ENCODE measurements around the gene CAMK4. TPM values are rescaled to one million over a fixed set of nuclear protein-coding genes. Genes with fewer than 3 reads are reported as not detected.

Gene CAMK4
- total RNA-seq, 1 donor from 2014 or later: 106 TPM

DNA sequence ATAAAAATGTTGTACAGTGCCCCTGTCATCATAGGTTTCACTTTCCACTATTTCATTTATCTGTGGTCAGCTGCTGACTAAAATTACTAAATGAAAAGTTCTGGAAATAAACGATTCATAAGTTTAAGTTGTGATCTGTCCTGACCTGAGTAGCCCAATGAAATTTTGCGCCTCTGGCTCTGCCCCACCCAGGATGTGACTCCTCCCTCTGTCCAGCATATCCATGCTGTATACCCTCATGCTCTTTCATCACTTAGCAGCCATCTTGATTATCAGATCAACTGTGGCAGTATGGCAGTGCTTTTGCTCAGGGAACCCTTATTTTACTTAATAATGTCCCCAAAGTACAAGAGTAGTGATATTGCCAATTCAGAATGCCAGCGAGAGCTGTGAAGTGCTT, 190.9 kb downstream of the CAMK4 start:
- intact Hi-C loops (cut with micrococcal nuclease): no loop called here

DNA sequence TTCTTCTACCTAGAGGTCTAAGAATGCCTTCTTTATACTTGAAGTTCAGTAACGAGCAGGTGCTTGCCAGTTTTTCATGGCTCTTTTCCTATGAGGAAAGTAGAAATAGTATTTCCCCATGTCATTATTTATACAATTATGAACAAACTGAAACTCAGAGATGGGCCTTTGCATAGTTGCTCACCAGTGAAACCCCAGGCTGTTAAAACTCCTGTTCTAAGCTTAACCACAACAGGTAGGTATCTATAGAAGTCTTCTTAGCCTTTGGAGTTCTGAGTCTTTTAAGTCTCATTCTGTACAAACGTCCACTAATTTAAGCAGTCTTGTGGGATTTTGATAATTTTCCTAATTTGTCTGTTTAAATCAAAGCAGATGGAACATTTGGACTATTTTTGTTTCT, 198.1 kb downstream of the CAMK4 start:
- intact Hi-C loops (cut with micrococcal nuclease): no loop called here

DNA sequence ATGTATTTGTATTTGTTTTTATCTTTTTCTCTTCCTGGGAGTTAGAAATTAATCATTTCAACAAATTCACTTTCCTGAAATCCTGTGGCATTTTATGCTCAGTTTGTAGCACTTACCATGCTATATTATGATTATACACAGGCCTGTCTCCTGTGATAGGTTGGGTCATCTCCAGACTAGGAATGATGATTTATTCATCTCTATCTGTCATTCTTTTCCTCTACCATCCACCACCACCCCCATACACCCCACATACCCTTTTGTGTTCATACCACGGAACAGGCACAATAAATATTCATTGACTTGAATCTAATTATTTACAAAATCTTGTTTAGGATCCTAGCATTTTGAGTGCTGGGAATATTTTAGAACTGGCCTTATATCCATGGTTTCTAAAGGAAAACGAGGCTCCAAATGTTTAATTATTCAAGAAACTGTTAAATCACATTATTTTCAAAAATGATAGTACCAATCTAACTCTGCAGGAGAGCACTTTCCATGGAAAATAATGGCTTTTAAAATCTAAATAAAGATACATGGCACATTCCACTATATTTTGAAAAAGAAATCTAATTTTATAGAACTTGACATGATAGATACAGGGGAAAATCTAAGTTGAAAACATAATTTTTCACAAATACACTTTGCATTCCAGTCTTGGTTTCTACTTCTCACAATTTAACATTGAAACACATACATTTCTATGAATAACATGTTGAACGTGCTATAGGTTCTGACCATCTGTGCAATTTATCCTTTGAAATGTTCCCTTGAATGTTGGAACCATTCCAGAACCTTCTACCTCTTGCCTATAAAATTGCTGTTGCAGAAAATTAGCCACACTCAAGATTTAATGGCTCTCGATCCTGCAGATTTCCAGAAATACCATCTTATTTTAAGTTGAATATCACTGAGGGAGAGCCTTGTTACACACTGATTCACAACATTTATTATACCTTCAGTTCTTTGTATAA, 198.8 kb downstream of the CAMK4 start:
- intact Hi-C loops (cut with micrococcal nuclease): no loop called here

DNA sequence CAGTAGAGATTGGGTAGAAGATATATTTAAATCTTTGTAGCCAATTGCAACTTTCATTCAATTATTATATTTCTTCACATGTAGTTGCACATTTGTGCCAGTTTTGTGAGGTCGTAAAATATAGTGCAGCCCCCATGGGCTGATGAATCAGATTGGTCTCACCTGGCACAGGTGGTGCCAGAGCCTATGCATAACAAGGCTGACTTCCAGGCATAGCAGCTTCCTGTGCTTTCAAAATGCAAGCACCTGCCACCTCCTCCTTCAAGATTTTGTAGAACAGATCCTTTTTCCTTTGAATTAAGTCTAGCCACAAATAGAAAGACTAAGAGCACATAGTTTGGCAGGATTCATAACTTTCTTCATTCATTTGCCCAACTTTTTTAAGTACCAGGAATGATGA, 201.0 kb downstream of the CAMK4 start:
- intact Hi-C loops (cut with micrococcal nuclease): no loop called here

DNA sequence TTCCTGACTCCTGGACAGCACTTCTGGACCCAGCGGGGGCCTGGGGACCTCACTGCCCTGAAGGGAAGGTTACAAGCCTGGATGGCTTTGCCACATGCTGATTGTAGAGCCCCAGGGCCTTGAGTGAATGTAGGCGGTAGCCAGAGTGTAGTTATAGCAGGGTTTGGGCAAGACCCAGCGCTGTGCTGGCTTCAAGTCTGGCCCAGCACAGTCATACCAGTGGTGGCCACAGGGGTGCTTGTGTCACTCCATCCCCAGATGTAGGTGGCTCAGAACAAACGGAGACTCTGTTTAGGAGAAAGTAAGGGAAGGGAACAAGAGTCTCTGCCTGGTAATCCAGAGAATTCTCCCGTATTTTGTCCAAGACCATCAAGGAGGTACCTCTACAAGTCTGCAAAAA, 203.6 kb downstream of the CAMK4 start:
- intact Hi-C loops (cut with micrococcal nuclease): no loop called here

DNA sequence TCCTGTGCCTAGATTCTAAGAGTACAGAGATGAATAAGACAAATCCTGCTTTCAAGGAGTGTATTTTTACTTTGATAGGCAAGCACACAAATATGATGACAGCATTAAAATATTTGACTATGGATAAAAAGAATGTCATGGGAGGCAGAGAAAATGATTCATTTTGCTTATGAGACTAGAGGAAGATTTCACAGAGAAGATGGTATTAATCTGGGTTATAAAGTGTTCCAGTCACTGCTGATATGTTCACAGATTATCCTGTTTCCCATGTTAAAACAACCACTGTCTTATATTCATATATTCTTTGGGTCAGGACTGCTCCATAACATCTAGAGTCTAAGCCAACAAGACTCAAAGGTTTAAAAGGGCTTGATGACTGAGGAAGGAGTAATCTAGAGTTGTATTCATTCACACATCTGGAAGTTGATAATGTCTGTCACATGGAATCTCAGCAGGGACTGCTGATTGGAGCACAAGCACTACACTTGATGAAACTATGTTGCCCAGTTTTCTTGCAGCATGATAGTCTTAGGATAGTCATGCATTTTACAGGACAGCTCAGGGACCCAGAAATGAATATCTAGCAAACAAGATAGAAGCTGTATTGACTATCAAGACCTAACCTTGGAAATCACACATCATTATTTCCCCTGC, 208.8 kb downstream of the CAMK4 start:
- intact Hi-C loops (cut with micrococcal nuclease): no loop called here

DNA sequence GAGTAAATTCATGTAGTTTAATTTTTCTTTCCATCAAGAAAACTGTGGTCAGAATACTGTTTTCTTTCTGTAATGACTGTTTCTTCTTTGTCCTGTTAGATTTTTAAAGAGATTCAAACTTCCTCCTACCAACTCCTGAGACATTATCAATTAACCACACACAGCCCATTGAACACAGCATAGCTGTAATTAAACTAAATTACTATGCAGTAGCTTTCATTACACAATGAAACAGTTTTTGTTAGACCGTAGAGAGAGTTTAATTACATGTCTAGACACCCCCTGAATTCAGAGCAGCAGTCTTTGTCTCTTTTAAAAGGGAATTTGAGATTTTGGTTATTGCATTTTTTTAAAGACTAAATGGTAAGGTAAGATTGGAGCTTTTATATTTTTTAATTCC, 210.6 kb downstream of the CAMK4 start:
- intact Hi-C loops (cut with micrococcal nuclease): no loop called here

DNA sequence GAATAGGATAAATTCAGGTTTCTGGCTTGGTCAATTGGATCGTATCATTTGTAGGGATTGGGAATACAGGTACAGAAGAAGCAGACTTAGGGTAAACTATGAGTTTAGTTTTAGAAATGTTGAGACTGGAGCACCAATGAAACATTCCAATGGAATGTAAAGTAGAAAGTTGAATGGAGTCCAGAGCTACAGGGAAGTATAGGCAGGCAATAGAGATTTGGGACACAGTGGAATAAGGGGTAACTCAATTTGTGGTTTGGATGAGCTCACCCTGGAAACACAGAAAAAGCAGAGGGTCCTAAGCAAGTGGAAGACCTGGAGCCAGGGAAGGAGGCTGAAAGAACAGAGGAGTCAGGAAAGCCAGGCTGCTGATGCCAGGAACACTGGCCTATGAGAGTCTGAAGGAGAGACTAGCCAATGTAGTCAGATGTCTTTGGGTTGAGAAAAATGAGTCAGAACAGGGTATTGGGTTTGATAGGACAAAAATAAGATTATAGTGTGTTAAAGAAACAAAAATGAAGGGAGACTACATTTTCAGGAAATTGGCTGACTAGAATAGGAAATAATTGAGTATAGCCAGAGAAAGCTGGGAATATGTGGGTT, 215.4 kb downstream of the CAMK4 start:
- intact Hi-C loops (cut with micrococcal nuclease): no loop called here

DNA sequence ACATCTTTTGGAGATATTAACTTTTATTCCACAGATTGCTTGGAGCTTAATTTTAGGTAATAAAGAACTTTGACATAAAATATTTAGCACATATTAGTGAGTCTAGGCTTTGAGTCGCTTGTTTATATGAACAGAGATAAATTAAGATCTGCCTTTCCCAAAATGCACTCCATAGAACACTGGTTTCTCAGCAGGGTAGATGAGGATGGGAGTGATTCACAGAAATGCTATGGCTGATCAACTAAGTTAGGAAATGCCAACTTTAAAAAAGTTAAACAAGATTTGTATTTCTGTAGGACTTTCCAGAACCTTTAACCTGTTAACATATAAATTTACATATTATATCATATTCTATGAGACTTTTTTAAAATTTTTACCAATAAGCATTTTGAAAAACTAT, 222.9 kb downstream of the CAMK4 start:
- intact Hi-C loops (cut with micrococcal nuclease): no loop called here

DNA sequence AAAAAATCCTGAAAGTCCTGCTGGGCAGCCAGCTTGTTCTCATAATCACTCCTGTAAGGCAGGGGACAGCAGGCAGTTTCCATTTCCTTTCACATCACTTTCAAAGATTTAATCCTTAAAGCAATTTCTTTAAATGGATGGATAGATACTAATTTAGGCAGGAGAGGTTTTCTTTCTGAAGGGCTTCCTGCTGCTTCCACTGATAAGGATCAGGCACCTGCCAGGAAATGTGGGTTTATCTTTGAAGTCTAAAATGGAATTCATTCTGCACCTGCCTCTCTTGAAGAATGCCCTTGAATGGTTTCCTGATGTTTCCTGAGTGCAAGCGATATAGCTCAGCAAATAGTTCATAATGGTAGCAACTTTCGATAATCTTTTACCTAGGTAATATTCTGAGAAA, 223.6 kb downstream of the CAMK4 start:
- intact Hi-C loops (cut with micrococcal nuclease): no loop called here

DNA sequence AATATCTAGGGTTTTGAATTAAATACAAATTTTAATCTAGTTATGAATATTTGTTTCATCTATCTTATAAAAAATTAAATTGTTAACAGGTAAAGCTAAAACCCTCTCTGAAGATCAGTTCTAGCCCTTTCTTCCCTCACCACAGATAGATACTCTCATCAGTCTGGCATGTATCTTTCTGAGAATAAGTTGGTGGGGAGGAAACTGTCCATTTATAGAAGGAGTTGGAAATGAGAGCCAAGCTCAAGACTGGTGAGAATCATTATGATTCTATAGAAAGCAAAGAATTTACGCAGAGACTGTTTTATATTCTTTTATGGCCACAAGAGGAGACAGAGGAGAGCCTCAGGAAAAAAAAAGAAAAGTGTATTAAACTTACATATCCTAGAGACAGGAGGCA, 229.1 kb downstream of the CAMK4 start:
- intact Hi-C loops (cut with micrococcal nuclease): no loop called here

DNA sequence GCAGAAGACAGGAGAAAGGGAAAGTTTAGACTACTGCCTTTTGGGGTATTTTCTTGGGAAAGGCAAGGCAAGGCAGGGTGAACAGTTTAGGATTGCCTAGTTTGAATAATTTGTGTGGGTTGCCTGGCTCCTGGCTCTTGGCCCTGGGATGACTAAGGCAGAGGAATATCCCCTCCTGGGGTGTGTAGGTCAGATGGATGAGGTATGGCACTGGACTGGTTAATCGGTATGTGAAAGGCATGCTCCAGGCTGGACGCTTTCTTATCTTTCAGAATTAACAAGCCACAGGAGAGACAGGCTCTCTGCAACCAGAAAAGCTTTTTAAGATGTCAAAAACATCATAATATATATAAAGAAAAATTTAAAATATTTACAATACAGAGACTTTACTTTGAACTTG, 229.6 kb downstream of the CAMK4 start:
- intact Hi-C loops (cut with micrococcal nuclease): no loop called here

DNA sequence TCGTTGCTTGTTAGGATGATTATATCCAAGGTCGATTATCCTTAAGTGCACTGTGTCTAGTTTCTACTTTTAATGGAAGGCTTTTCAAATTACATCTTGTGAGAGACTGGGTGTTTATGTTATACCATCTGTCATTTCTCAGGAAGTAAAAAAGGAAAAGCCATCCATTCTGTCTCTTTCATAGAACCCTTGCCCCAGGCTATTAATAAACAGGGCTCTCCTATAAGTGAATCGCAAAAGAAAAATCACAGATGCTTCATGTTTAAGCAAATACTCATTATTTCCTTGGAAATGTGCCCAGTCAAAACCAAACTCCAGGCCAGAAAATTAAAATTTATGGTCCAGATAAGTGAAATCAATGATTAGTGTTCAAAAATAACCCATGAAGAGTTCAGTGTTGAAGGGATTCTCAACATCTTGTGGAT, 230.0 kb downstream of the CAMK4 start:
- intact Hi-C loops (cut with micrococcal nuclease): no loop called here

DNA sequence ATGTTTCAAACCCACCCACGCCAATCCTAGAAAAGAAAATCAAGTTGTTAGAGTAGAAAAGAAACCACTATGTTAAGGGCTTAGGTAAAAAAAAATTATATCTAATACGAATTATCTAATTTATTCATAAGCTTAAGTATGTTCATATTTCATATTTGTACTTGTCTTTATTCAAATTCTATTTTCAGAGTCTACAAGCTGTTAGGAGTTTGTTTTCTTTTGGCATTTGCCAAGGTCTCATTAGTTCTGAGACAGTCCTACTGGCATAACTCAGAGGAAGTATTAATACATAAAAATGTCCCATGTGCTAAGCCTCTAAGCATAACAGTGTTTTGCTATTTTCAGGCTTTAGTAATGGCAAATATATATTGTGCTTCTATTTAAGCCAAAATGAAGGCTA, 230.6 kb downstream of the CAMK4 start:
- intact Hi-C loops (cut with micrococcal nuclease): no loop called here

DNA sequence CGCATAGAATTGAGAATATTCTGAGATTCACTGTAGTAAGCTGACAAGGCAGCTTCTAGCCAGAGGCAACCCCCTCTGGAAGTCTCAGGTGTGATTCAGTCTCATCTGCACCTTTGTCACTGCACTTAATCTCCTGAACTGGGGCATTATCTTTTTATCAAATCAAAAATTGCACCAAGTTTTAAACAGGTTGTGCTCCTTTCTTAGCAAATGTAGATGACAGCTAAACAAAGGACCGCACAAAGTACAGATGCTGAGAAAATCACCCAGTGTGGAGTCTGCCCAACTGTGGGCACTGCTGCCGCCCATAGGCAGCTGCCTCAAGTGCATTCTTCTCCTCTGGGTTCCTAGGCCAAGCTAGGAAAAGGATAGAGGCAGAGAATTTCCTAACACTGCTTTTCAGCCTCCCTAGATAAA, 237.1 kb downstream of the CAMK4 start:
- intact Hi-C loops (cut with micrococcal nuclease): no loop called here

DNA sequence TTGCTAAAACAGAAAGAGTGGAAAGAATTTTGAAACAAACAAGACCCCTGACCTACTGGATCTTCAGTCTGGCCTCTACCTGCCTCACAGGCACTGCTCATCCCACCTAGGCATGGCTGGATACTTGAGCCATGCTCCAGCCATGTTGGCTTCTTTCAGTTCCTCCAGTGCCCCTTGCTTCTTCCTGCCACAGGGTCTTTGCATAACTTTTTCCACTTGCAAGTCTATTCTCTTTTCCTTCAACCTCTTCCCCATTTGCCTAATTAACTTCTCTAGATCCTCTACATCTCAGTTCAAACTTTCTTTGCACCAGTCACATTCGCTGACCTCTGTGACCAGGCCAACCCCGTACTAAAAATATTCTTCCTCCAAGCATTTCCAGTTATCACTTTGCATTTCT, 237.8 kb downstream of the CAMK4 start:
- intact Hi-C loops (cut with micrococcal nuclease): no loop called here

DNA sequence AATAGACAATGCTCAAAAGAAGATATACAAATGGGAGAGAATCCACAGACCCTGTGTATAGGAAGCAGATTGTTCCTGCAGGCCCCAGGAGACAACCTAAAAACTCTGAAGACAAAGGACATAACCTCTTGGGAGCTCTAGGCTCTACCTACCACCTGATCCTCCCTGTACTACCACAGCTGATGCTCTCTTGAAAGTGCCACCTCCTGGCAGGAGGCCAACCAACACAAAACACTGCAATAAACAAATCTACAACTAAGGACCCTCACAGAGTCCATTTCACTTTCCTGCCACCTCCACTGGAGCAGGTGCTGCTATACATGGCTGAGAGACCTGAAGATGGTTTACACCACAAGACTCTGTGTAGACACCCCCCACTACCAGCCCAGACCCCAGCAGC, 239.1 kb downstream of the CAMK4 start:
- intact Hi-C loops (cut with micrococcal nuclease): no loop called here

DNA sequence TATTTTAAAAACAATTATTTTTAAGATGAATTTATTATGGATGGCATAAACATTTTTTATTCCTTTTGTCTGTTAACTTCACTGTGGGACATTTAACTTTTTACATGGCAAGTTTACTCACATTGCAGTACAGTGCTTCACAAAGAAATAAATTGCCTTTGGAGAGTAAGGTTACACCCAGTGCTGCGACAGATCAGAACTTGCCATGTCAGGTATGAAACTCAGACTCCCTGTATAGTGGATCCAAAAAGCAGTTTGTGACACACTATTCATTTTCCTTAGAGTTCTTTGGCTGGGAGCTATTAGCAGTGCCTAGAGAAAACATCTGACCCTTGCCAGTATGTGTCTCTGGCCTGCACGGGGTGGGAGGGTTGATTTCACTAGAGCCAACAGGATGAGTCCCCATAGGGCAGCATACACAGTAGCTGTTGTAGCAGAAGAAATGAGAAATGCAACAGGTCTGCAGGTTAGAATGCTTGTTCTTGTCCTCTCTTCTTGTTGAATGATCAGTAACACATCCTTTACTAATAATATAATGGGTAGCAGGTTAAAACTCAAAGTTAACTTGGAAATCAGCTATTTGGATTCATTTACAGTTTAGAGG, 245.2 kb downstream of the CAMK4 start:
- intact Hi-C loops (cut with micrococcal nuclease): no loop called here

DNA sequence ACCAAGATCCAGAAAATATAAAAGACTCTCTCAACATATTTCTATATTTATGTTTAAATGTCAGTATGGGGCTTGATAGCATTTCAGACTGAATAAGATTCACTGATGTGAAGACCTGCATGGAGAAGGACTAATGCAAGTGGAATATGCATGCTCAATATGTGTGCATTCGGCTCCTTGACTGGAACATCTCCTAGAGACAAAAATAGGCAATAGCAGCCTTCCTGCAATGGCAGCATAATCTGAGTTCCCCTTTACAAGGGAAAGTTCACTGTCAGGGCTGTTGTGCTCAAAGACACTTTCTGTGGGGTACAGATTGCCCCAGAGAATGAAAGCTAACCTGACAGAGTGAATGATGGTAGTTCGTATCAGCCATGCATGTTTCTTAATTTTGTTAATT, 245.7 kb downstream of the CAMK4 start:
- intact Hi-C loops (cut with micrococcal nuclease): loop anchor here (5.0 kb wide), 1 partner anchor 313 kb away; no protein-coding TSS in a partner anchor

DNA sequence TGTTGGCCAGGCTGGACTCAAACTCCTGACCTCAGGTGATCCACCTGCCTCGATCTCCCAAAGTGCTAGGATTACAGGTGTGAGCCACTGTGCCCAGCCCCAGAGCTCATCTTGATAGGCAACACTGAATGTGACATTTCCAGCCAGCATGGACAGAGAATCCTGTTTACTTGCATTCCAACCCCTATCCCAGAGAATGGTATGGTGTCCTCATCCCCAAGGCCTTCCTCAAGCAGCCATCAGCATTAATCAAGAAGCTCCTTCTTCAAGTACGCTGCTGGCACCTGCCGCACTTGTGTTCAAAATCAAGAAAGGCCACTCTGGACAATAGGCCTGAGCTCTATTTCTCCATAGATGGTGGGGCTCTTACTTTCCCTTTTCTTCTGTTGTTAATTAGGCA, 247.9 kb downstream of the CAMK4 start:
- intact Hi-C loops (cut with micrococcal nuclease): loop anchor here (5.0 kb wide), 1 partner anchor 315 kb away; no protein-coding TSS in a partner anchor

DNA sequence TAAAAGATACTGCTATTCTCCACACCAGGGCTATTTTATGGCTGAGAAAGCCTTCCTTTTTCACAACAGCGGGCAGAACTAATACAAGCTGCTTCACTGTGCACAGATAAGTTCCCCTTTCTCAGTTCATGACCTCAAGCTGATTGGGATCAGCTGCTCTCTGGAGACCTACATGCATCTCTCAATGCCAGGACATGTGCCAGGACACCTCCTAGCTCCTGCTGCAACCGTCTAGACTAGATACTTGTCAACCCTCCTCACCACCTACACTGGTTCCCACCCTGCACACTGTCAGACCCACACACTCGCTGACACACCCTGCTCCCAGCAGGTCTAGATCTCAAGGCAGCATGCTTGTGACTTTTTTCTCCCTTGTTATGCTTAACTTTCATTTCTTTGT, 248.4 kb downstream of the CAMK4 start:
- intact Hi-C loops (cut with micrococcal nuclease): loop anchor here (5.0 kb wide), 1 partner anchor 315 kb away; no protein-coding TSS in a partner anchor

DNA sequence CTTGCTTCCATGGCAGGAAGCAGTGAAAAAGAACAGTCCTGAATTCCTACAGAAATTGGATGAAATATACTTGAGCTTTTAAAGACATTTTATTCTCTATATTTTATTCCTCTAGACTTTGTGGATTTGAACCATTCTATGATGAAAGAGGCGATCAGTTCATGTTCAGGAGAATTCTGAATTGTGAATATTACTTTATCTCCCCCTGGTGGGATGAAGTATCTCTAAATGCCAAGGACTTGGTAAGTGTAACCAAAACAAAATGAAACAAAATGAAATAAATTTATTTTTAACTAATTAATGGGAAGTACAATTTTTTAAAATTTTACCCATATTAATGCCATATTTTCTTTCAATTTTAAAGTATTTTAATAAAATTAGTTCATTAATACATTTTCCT, 254.1 kb downstream of the CAMK4 start:
- intact Hi-C loops (cut with micrococcal nuclease): no loop called here

Measured in T-helper 2 cell treated with Interferon-gamma antibody and Interleukin-4, amounts not matched to agents 100 ng/mL and 5 ng/mL, for 36 hours (primary cell).